PC-9 (cell line): ENCODE data around the gene EP400. TPM values are rescaled to one million over a fixed set of nuclear protein-coding genes. Genes with fewer than 3 reads are reported as not detected.

ENCODE experiments used
- BruUV-seq: library from RNA; stranded (reverse); fragments of 400-500 nt; replicated peaks from 2 replicates; lab custom pipeline; 2021; lab: Mats Ljungman, UMichigan
- CTCF ChIA-PET: fragments of 300-600 bp; sonication (Branson Sonifier 250); formaldehyde crosslinking; loops from one replicate; lab custom pipeline; 2022; ENCODE audit warnings: antibody characterized with exemption; lab: Charles Lee
- POLR2A ChIA-PET: fragments of 300-600 bp; sonication (Branson Sonifier 250); formaldehyde crosslinking; loops from one replicate; lab custom pipeline; 2022; ENCODE audit warnings: antibody characterized with exemption; ENCODE audit not compliant: unreplicated experiment; lab: Charles Lee
- DNase-seq, 2 experiments: peaks; one replicate each; pipeline versions ENCODE4 v3.0.0 to v3.0.0-alpha.2; 2015 to 2022; ENCODE audit warnings: mixed read lengths in 1 of 2
- H2AFZ ChIP-seq: fragments of 200-600 bp; sonication (generic); 2 replicates; pipeline ENCODE4 v1.8.1; 2017; ENCODE audit warnings: antibody characterized with exemption
- H3F3A ChIP-seq: fragments of 200-600 bp; sonication (generic); 2 replicates; pipeline ENCODE4 v1.8.1; 2017; ENCODE audit warnings: antibody characterized with exemption, mild to moderate bottlenecking, low read depth; ENCODE audit not compliant: insufficient read depth
- H3K27ac ChIP-seq: fragments of 200-600 bp; sonication (generic); 2 replicates; pipeline ENCODE4 v1.6.1; 2016; ENCODE audit warnings: mixed run types
- H3K27me3 ChIP-seq: fragments of 200-600 bp; sonication (generic); 2 replicates; pipeline ENCODE4 v1.6.1; 2016; ENCODE audit warnings: low read depth, mixed run types; ENCODE audit not compliant: insufficient read depth
- H3K36me3 ChIP-seq: fragments of 200-600 bp; sonication (generic); 2 replicates; pipeline ENCODE4 v1.6.1; 2016; ENCODE audit warnings: low read depth, mixed run types
- H3K4me1 ChIP-seq: fragments of 200-600 bp; sonication (generic); replicated peaks from 2 replicates; pipeline ENCODE4 v1.6.1; 2016; ENCODE audit warnings: mixed run types; ENCODE audit not compliant: insufficient read depth
- H3K4me2 ChIP-seq: fragments of 200-600 bp; sonication (generic); 2 replicates; pipeline ENCODE4 v1.6.1; 2017; ENCODE audit warnings: mixed run types
- H3K4me3 ChIP-seq: fragments of 200-600 bp; sonication (generic); 2 replicates; pipeline ENCODE4 v1.6.1; 2016; ENCODE audit warnings: mixed run types
- H3K79me2 ChIP-seq: fragments of 200-600 bp; sonication (generic); 2 replicates; pipeline ENCODE4 v1.6.1; 2017; ENCODE audit warnings: low read depth, mixed run types
- H3K9me2 ChIP-seq: fragments of 200-600 bp; sonication (generic); 2 replicates; pipeline ENCODE4 v1.8.1; 2017; ENCODE audit warnings: mild to moderate bottlenecking; ENCODE audit not compliant: insufficient read depth
- H3K9me3 ChIP-seq: fragments of 200-600 bp; sonication (generic); 2 replicates; pipeline ENCODE4 v1.8.1; 2016; ENCODE audit warnings: low read depth; ENCODE audit not compliant: insufficient read depth
- H4K20me1 ChIP-seq: fragments of 200-600 bp; sonication (generic); 2 replicates; pipeline ENCODE4 v1.8.1; 2017; ENCODE audit not compliant: insufficient read depth
- CTCF ChIP-seq: fragments of 200-600 bp; sonication (generic); conservative IDR thresholded peaks from 2 replicates; pipeline ENCODE4 v1.6.1; 2017; ENCODE audit warnings: mixed run types, antibody characterized with exemption, mild to moderate bottlenecking, moderate library complexity
- EZH2 ChIP-seq: fragments of 200-600 bp; sonication (generic); IDR thresholded peaks from 2 replicates; pipeline ENCODE4 v1.8.0; 2017; ENCODE audit warnings: antibody characterized with exemption, low read depth
- intact Hi-C: fragments of 100-400 bp; cut with micrococcal nuclease; formaldehyde crosslinking; loops from one replicate; pipeline ENCODE4 v1.10.0; 2022; ENCODE audit not compliant: unreplicated experiment
- total RNA-seq: library from RNA; stranded (reverse); gene quantifications from 2 replicates; pipeline ENCODE4 v1.2.3, GENCODE V29; 2021

The EP400 gene
- total RNA-seq, 1 experiment from 2014 or later: 50.3 TPM

GRCh38 chr12:131963381-131963780 lies 13.6 kb downstream of the EP400 start:
- H3K27me3 ChIP-seq: no peaks in the 10 kb centered on the region
- POLR2A ChIA-PET: no interaction called here
- no peaks in the 10 kb centered on the region for H3K9me3 ChIP-seq
- no peak for TF ChIP-seq CTCF
- TF ChIP-seq EZH2: no peak
- H3K79me2 ChIP-seq: peaks cover 86% of the 10 kb centered on the region
- H3K36me3 ChIP-seq: peaks cover 7% of the 10 kb centered on the region; the same call in 1 of the 2 replicates
- no peak for DNase-seq
- intact Hi-C loops: no loop called here
- H3K9me2 ChIP-seq: no peaks in the 10 kb centered on the region
- H2AFZ ChIP-seq: no peak overlapping the region
- H3K4me3 ChIP-seq: no peak overlapping the region
- BruUV-seq: no TSS peak
- H3K4me2 ChIP-seq: no peak overlapping the region
- CTCF ChIA-PET: no interaction called here
- H4K20me1 ChIP-seq: peaks cover 82% of the 10 kb centered on the region
- H3K4me1 ChIP-seq: no peaks in the 10 kb centered on the region
- no peak overlapping the region for H3K27ac ChIP-seq
- peaks cover 5% of the 10 kb centered on the region; the same call in 1 of the 2 replicates for H3F3A ChIP-seq

GRCh38 chr12:131965073-131965472 lies 15.3 kb downstream of the EP400 start:
- Histone ChIP-seq H2AFZ (no peak overlapping the region), H3K4me3 (no peak overlapping the region), H3K27me3 (no peaks in the 10 kb centered on the region), H3K4me2 (no peak overlapping the region), H3K27ac (no peak overlapping the region), H3F3A (peaks cover 5% of the 10 kb centered on the region; the same call in 1 of the 2 replicates), H3K4me1 (no peaks in the 10 kb centered on the region), H3K9me2 (no peaks in the 10 kb centered on the region), H3K79me2 (peaks cover 86% of the 10 kb centered on the region), H4K20me1 (peaks cover 82% of the 10 kb centered on the region), H3K9me3 (no peaks in the 10 kb centered on the region), H3K36me3 (peaks cover 7% of the 10 kb centered on the region; the same call in 1 of the 2 replicates)
- intact Hi-C loops: no loop called here
- POLR2A ChIA-PET: no interaction called here
- no peak for DNase-seq
- CTCF ChIA-PET: no interaction called here
- no TSS peak for BruUV-seq
- no peak for TF ChIP-seq EZH2
- TF ChIP-seq CTCF: no peak

- no peaks in the 10 kb centered on the region for H3K9me2 ChIP-seq
- POLR2A ChIA-PET: no interaction called here
- H3K27me3 ChIP-seq: no peaks in the 10 kb centered on the region
- intact Hi-C loops: no loop called here
- H3K4me1 ChIP-seq: no peaks in the 10 kb centered on the region
- H3F3A ChIP-seq: peaks cover 8% of the 10 kb centered on the region; the same call in 1 of the 2 replicates
- no peak overlapping the region for H3K4me2 ChIP-seq
- H3K4me3 ChIP-seq: no peak overlapping the region
- peaks cover 11% of the 10 kb centered on the region; the same call in 1 of the 2 replicates for H3K36me3 ChIP-seq
- H3K27ac ChIP-seq: no peak overlapping the region
- BruUV-seq: no TSS peak
- no peak for DNase-seq
- H3K9me3 ChIP-seq: no peaks in the 10 kb centered on the region
- TF ChIP-seq CTCF (no peak), EZH2 (no peak)
- no peak overlapping the region for H2AFZ ChIP-seq
- CTCF ChIA-PET: no interaction called here
- H4K20me1 ChIP-seq: peaks cover 98% of the 10 kb centered on the region
- peaks cover 98% of the 10 kb centered on the region for H3K79me2 ChIP-seq
Observed at GRCh38 chr12:131971226-131971625, 21.5 kb downstream of the EP400 start.
